Subcutaneous adipose tissue (tissue), 4 donors: ENCODE data around the gene ADAM17. TPM values are rescaled to one million over a fixed set of nuclear protein-coding genes. Genes with fewer than 3 reads are reported as not detected.

Source experiments
- total RNA-seq, 4 donors: library from RNA; depleted of rRNA; stranded (reverse); fragments of >200 nt; gene quantifications; one replicate each; pipeline ENCODE4 v1.1.0, GENCODE V29; 2016
- TF ChIP-seq, protein P1 (sequence below): fragments of 450-650 bp; IDR thresholded peaks from one replicate; pipeline ENCODE4 v1.5.1; 2016; ENCODE audit warnings: low read depth, mild to moderate bottlenecking, control low read depth, antibody characterized with exemption, moderate library complexity

The ADAM17 gene
- total RNA-seq, 4 donors from 2014 or later: 20.7 to 58.0 (median 37.7) TPM

GRCh38 chr2:9593925-9594324, 38.3 kb upstream of the ADAM17 start:
- TF ChIP-seq, protein P1, sequence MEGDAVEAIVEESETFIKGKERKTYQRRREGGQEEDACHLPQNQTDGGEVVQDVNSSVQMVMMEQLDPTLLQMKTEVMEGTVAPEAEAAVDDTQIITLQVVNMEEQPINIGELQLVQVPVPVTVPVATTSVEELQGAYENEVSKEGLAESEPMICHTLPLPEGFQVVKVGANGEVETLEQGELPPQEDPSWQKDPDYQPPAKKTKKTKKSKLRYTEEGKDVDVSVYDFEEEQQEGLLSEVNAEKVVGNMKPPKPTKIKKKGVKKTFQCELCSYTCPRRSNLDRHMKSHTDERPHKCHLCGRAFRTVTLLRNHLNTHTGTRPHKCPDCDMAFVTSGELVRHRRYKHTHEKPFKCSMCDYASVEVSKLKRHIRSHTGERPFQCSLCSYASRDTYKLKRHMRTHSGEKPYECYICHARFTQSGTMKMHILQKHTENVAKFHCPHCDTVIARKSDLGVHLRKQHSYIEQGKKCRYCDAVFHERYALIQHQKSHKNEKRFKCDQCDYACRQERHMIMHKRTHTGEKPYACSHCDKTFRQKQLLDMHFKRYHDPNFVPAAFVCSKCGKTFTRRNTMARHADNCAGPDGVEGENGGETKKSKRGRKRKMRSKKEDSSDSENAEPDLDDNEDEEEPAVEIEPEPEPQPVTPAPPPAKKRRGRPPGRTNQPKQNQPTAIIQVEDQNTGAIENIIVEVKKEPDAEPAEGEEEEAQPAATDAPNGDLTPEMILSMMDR: no peak

DNA sequence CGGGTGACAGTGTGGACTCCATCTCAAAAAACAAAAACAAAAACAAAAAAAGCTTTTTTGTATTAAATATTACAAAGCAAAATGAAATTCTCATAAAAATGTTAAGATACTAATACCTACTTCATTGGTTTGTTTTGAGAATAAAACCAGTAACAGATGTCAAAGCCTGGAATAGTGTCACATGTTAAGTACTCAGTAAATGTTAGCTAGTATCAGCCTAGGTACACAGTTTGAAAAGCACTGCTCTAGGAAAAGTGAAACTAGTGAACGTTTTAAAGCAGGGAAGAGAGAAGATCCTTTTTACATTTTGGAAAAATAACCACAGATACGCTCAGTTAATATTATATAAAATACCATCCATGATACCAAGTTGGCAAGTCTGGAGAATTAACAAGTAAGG, 37.1 kb upstream of the ADAM17 start:
- TF ChIP-seq, protein P1: no peak

GRCh38 chr2:9590641-9591040, 35.0 kb upstream of the ADAM17 start:
- TF ChIP-seq, protein P1: no peak

DNA sequence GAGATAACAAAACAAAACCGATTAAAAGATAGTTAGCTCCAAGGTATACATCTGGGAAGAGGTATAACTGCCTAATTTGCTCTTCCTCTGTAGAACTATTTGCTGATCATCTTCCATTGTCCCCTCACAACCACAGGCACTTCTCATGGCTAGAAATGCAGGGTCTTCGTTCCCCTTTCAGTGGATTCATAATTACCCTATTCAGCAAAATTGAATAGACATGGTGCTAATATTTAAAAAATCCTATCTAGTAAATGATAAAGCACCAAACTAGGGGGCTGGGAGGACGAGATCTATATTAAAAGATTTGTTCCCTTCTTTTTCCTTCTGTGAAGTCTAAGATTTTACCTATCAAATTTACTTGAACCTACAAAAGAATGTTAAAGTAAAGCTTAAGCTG, 30.8 kb upstream of the ADAM17 start:
- TF ChIP-seq, protein P1: no peak

- TF ChIP-seq, protein P1: no peak
Observed at GRCh38 chr2:9585486-9585885, 29.9 kb upstream of the ADAM17 start.

DNA sequence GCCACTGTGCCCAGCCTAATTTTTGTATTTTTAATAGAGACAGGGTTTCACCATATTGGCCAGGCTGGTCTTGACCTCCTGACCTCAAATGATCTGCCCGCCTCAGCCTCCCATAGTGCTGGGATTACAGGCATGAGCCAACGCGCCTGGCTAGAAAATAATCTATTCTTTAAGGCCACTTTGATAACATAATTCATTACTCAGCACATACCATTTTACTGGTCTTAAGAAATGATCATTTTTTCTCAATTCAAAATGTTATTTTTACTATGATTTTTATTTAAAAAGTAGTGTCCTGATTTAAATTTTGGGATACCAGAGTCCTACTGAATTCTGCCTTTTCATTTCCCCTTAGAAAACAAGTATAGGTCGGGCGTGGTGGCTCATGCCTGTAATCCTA, 27.0 kb upstream of the ADAM17 start:
- TF ChIP-seq, protein P1: no peak

GRCh38 chr2:9578467-9579235, 23.0 kb upstream of the ADAM17 start:
- TF ChIP-seq, protein P1: no peak
